ENCODE results near the gene CYP1A1.
A peak's percentile ranks its signal among the peaks of the same experiment; 100 is the strongest.
"Not testable (repeated sequence)": the region's sequence is repeated elsewhere in the genome, so short reads cannot be mapped to it uniquely, and the experiment has no call there.

CYP1A1 gene

GRCh38 chr15:74733269-74733668 is 7.9 kb upstream of the CYP1A1 start:
- no peak for DNase-seq

GRCh38 chr15:74732846-74733245 is 7.5 kb upstream of the CYP1A1 start:
- DNase-seq, result no peak

- DNase-seq, result no peak
These were observed 5.4 kb upstream of the CYP1A1 start for GRCh38 chr15:74730619-74731316.

GRCh38 chr15:74729372-74729771 is 4.0 kb upstream of the CYP1A1 start:
- not testable (repeated sequence) for DNase-seq

- not testable (repeated sequence) for DNase-seq
These were observed 3.4 kb upstream of the CYP1A1 start for GRCh38 chr15:74728699-74729098.

GRCh38 chr15:74727727-74728126 is 2.4 kb upstream of the CYP1A1 start:
- DNase-seq, result no peak

- no peak for DNase-seq
These were observed 1.4 kb upstream of the CYP1A1 start for GRCh38 chr15:74726774-74727164.

- DNase-seq, result no peak
These were observed 781 bp upstream of the CYP1A1 start for GRCh38 chr15:74725845-74726773.

GRCh38 chr15:74724570-74725224 is 631 bp downstream of the CYP1A1 start:
- DNase-seq, result no peak

GRCh38 chr15:74723754-74724334 is 1.5 kb downstream of the CYP1A1 start:
- peak; percentile 37 for DNase-seq

GRCh38 chr15:74723187-74723586 is 2.1 kb downstream of the CYP1A1 start:
- no peak for DNase-seq

GRCh38 chr15:74722591-74722990 is 2.7 kb downstream of the CYP1A1 start:
- DNase-seq, result no peak

GRCh38 chr15:74716651-74717050 is 8.7 kb downstream of the CYP1A1 start:
- DNase-seq, result no peak

- DNase-seq, result no peak
These were observed 13.0 kb downstream of the CYP1A1 start for GRCh38 chr15:74712311-74712710.

GRCh38 chr15:74710319-74711094 is 14.8 kb downstream of the CYP1A1 start:
- DNase-seq, result no peak

- no peak for DNase-seq
These were observed 15.4 kb downstream of the CYP1A1 start for GRCh38 chr15:74709892-74710291.

GRCh38 chr15:74709011-74709410 is 16.3 kb downstream of the CYP1A1 start:
- no peak for DNase-seq

GRCh38 chr15:74696808-74697207 is 28.5 kb downstream of the CYP1A1 start:
- no peak for DNase-seq

GRCh38 chr15:74696398-74696729 is 29.0 kb downstream of the CYP1A1 start:
- no peak for DNase-seq

- DNase-seq, result peak; percentile 50
These were observed 29.5 kb downstream of the CYP1A1 start, which contains the start of gene EDC3 for GRCh38 chr15:74695597-74696397. TSS of gene EDC3 (minus strand) at chr15:74696024. CDS start at chr15:74675124, 20,900 bp downstream.

- DNase-seq, result no peak
These were observed 33.0 kb downstream of the CYP1A1 start for GRCh38 chr15:74692327-74692726.

GRCh38 chr15:74683758-74684157 is 41.6 kb downstream of the CYP1A1 start:
- no peak for DNase-seq
